B cell (primary cell): ENCODE data around the gene CAMK2D. TPM values are rescaled to one million over a fixed set of nuclear protein-coding genes. Genes with fewer than 3 reads are reported as not detected.

Experiments
- ATAC-seq: fragments of 200-7000 bp; cut with Tn5 transposase; one replicate; pipeline ENCODE4 v1.10.0; 2021; ENCODE audit warnings: low read depth, mild to moderate bottlenecking, moderate number of reproducible peaks, moderate library complexity
- CTCF ChIA-PET: fragments of 350-600 bp; sonication (Branson Sonifier 250); formaldehyde crosslinking; loops from one replicate; lab custom pipeline; 2021; ENCODE audit warnings: antibody characterized with exemption, inconsistent platforms; lab: Charles Lee
- POLR2A ChIA-PET: fragments of 350-600 bp; sonication (Branson Sonifier 250); formaldehyde crosslinking; loops from one replicate; lab custom pipeline; 2021; ENCODE audit warnings: antibody characterized with exemption; lab: Charles Lee
- DNase-seq: peaks from one replicate; pipeline ENCODE4 v3.0.0; 2013
- H2AFZ ChIP-seq: 2 replicates; pipeline ENCODE4 v1.6.1; 2012; ENCODE audit warnings: mild to moderate bottlenecking, low read depth, low read length; ENCODE audit not compliant: insufficient read depth, poor library complexity, severe bottlenecking
- H3K27ac ChIP-seq, 2 donors: 1 replicate in 1 of 2; 2 replicates in 1 of 2; pipeline ENCODE4 v1.5.1; 2012 to 2013; ENCODE audit warnings: low read length in 2 of 2, mild to moderate bottlenecking in 2 of 2, moderate library complexity in 1 of 2
- H3K27me3 ChIP-seq, 4 experiments: fragments of 200-600 bp in 1 of 4; sonication (generic) in 1 of 4; replicated peaks in 1 of 4; 1 replicate in 2 of 4; 2 replicates in 2 of 4; pipeline versions ENCODE4 v1.6.1 to v1.7.0; 2013 to 2016; ENCODE audit warnings: low read length in 3 of 4, mild to moderate bottlenecking in 2 of 4, mixed read lengths in 1 of 4, moderate library complexity in 1 of 4; ENCODE audit not compliant: insufficient read depth in 4 of 4, control insufficient read depth in 3 of 4; ENCODE audit errors: control extremely low read depth in 1 of 4
- H3K36me3 ChIP-seq, 2 experiments: replicated peaks in 1 of 2; 1 replicate in 1 of 2; 2 replicates in 1 of 2; pipeline versions ENCODE4 v1.6.1 to v1.7.1; 2013; ENCODE audit warnings: low read length in 1 of 2; ENCODE audit not compliant: insufficient read depth in 2 of 2, control insufficient read depth in 1 of 2; ENCODE audit errors: control extremely low read depth in 1 of 2, extremely low read depth in 1 of 2
- H3K4me1 ChIP-seq, 2 donors: fragments of 200-600 bp in 1 of 2; sonication (generic) in 1 of 2; 1 replicate in 1 of 2; 2 replicates in 1 of 2; pipeline versions ENCODE4 v1.5.1 to v1.6.1; 2013 to 2017; ENCODE audit warnings: low read length in 2 of 2; ENCODE audit not compliant: control insufficient read depth in 2 of 2, insufficient read depth in 2 of 2
- H3K4me2 ChIP-seq: replicated peaks from 2 replicates; pipeline ENCODE3; 2012; ENCODE audit warnings: mild to moderate bottlenecking, low read depth, low read length; ENCODE audit not compliant: poor library complexity, severe bottlenecking
- H3K4me3 ChIP-seq, 5 experiments: fragments of 200-600 bp in 1 of 5; sonication (generic) in 1 of 5; 1 replicate in 3 of 5; 2 replicates in 2 of 5; pipeline versions ENCODE4 v1.5.1 to v1.7.0; 2011 to 2016; ENCODE audit warnings: low read length in 4 of 5, mild to moderate bottlenecking in 4 of 5, low read depth in 2 of 5, control low read depth in 1 of 5, moderate library complexity in 1 of 5; ENCODE audit not compliant: insufficient read depth in 1 of 5; ENCODE audit errors: control extremely low read depth in 1 of 5, extremely low read depth in 1 of 5
- H3K79me2 ChIP-seq: fragments of 200-600 bp; sonication (generic); one replicate; pipeline ENCODE4 v1.6.0; 2016; ENCODE audit warnings: low read length; ENCODE audit not compliant: control insufficient read depth, insufficient read depth
- H3K9ac ChIP-seq: fragments of 200-600 bp; sonication (generic); 2 replicates; pipeline ENCODE4 v1.6.1; 2017; ENCODE audit warnings: mild to moderate bottlenecking, low read length, moderate library complexity
- H3K9me3 ChIP-seq, 3 donors: one replicate each; pipeline versions ENCODE4 v1.6.1 to v1.7.1; 2013; ENCODE audit warnings: low read length in 2 of 3; ENCODE audit not compliant: control insufficient read depth in 2 of 3, insufficient read depth in 1 of 3; ENCODE audit errors: control extremely low read depth in 1 of 3
- H4K20me1 ChIP-seq: 2 replicates; pipeline ENCODE4 v1.6.0; 2012; ENCODE audit warnings: mild to moderate bottlenecking, low read length; ENCODE audit not compliant: insufficient read depth, control insufficient read depth, poor library complexity, severe bottlenecking
- H3K27ac Mint-ChIP-seq: one replicate; pipeline ENCODE4 v1.8.0; 2021; ENCODE audit warnings: mixed read lengths
- H3K27me3 Mint-ChIP-seq: one replicate; pipeline ENCODE4 v1.8.0; 2021; ENCODE audit warnings: mixed read lengths
- H3K4me1 Mint-ChIP-seq: one replicate; pipeline ENCODE4 v1.8.0; 2021; ENCODE audit warnings: mixed read lengths
- H3K4me3 Mint-ChIP-seq: one replicate; pipeline ENCODE4 v1.8.0; 2021; ENCODE audit warnings: mixed read lengths
- H3K9me3 Mint-ChIP-seq: one replicate; pipeline ENCODE4 v1.8.0; 2022; ENCODE audit warnings: mixed read lengths; ENCODE audit not compliant: insufficient read depth
- EZH2 ChIP-seq: IDR thresholded peaks from 2 replicates; pipeline ENCODE4 v1.6.1; 2012; ENCODE audit warnings: borderline replicate concordance, low read depth, mild to moderate bottlenecking, moderate library complexity, low read length; ENCODE audit not compliant: insufficient read depth, poor library complexity, severe bottlenecking
- WGBS: methylation state at CpG from one replicate; pipeline ENCODE4 v1.1.5; 2013; ENCODE audit warnings: missing lambda C conversion rate; ENCODE audit not compliant: insufficient coverage; 5-methylcytosine and 5-hydroxymethylcytosine counted together
- intact Hi-C: fragments of 100-400 bp; cut with micrococcal nuclease; formaldehyde crosslinking; loops from one replicate; pipeline ENCODE4 v1.10.0; 2022
- polyA plus RNA-seq: library from polyadenylated mRNA; depleted of rRNA; stranded (reverse); fragments of >200 nt; gene quantifications from 2 replicates; pipeline ENCODE4 v1.2.3, GENCODE V29; 2012
- total RNA-seq, 2 donors: library from RNA; stranded (reverse); fragments of 120-200 nt in 1 of 2; gene quantifications; 1 replicate in 1 of 2; 2 replicates in 1 of 2; pipeline versions ENCODE4 v1.2.3 to v1.2.4, GENCODE V29; 2013 to 2022
- TF ChIP-seq, protein P1 (sequence below): fragments of 200-600 bp; IDR thresholded peaks from one replicate; pipeline ENCODE4 v1.8.0; 2022; ENCODE audit warnings: antibody characterized with exemption, mild to moderate bottlenecking

Gene CAMK2D
- total and polyA plus RNA-seq, 2 donors (not counting 1 experiment from before 2014, with no cell fraction given): 26.3 to 57.0 TPM

DNA sequence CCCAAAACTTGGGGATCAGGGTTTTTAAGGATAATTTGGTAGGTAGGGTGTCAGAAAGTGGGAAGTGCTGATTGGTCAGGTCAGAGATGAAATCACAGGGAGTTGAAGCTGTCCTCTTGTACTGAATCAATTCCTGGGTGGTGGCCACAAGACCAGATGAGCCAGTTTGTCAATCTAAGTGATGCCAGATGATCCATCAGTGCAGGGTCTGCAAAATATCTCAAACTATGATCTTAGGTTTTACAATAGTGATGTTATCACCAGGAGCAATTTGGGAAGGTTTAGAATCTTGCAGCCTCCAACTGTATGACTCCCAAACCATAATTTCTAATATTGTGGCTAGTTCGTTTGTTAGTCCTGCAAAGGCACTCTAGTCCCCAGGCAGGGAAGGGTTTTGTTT is 43.3 kb downstream of the CAMK2D start:
- H3K36me3 ChIP-seq: peaks cover 0 to 3% of the 10 kb centered on the region in 2 experiments
- peaks cover 50% of the 10 kb centered on the region for H3K4me1 Mint-ChIP-seq
- no peaks in the 10 kb centered on the region for H3K27me3 ChIP-seq
- TF ChIP-seq EZH2: no peak
- TF ChIP-seq, protein P1, sequence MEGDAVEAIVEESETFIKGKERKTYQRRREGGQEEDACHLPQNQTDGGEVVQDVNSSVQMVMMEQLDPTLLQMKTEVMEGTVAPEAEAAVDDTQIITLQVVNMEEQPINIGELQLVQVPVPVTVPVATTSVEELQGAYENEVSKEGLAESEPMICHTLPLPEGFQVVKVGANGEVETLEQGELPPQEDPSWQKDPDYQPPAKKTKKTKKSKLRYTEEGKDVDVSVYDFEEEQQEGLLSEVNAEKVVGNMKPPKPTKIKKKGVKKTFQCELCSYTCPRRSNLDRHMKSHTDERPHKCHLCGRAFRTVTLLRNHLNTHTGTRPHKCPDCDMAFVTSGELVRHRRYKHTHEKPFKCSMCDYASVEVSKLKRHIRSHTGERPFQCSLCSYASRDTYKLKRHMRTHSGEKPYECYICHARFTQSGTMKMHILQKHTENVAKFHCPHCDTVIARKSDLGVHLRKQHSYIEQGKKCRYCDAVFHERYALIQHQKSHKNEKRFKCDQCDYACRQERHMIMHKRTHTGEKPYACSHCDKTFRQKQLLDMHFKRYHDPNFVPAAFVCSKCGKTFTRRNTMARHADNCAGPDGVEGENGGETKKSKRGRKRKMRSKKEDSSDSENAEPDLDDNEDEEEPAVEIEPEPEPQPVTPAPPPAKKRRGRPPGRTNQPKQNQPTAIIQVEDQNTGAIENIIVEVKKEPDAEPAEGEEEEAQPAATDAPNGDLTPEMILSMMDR: no peak
- H3K4me3 ChIP-seq: no peak overlapping the region
- no peak overlapping the region for H3K4me3 Mint-ChIP-seq
- no peaks in the 10 kb centered on the region for H3K9me3 Mint-ChIP-seq
- no peak overlapping the region for H3K27ac ChIP-seq
- peaks cover 11% of the 10 kb centered on the region for H4K20me1 ChIP-seq
- peak overlapping the region; percentile 65 for H3K27ac Mint-ChIP-seq
- H3K27me3 Mint-ChIP-seq: no peaks in the 10 kb centered on the region
- intact Hi-C loops: loop anchor here (5.0 kb wide), 1 partner anchor 36 kb away; no protein-coding TSS in a partner anchor
- DNase-seq (no peak), ATAC-seq (no peak)
- H3K4me2 ChIP-seq: no peak overlapping the region
- no peaks in the 10 kb centered on the region for H3K9me3 ChIP-seq
- peaks cover 0 to 14% of the 10 kb centered on the region in 2 donors for H3K4me1 ChIP-seq
- POLR2A ChIA-PET: no interaction called here
- CTCF ChIA-PET: interaction anchor here (1.1 kb wide), 1 partner anchor 10 kb away, joined by 3 read pairs; no protein-coding TSS in a partner anchor
- H2AFZ ChIP-seq: no peak overlapping the region
- WGBS: no CpG with 5 or more reads among the region's 1 CpG
- no peak overlapping the region for H3K9ac ChIP-seq
- H3K79me2 ChIP-seq: peaks cover 93% of the 10 kb centered on the region

DNA sequence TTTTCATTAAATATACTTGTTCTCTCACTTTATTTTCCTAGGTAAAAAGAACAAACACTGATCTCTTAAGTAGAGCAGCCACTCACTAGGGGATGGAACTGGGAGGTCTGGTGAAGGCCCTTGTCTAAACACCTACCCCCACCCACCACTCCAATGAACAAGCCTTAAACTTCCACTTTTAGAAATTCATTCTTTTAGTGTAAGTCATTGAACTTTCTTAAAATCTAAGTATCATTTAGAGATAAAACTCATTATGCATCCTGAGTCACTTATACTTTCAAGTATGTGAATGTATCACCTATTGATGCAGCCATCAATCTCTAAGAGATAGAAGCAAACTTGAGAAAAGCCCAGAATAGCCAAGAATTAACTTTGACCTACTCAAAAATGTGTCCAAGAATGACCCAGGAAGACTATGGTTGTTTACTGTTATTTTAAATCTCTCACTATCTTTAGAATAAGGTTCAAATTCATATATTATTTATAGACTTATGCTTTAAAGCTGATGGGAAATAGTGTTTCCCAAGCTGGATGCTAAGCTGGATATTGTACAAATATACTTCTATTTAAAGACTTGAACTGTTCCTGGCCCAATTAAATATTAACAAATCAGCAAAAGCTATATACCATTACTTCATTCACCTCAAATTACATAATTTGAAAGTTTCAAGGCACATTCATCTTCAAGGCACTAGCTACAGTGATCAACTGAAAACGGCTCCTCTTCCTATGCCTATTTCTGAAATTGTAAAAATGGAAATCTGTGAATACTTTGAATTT is 49.5 kb downstream of the CAMK2D start:
- ATAC-seq (no peak), DNase-seq (no peak)
- TF ChIP-seq, protein P1: no peak
- no peak for TF ChIP-seq EZH2
- no peaks in the 10 kb centered on the region for H3K9me3 ChIP-seq
- peaks cover 48% of the 10 kb centered on the region for H3K4me1 Mint-ChIP-seq
- H3K27me3 Mint-ChIP-seq: no peaks in the 10 kb centered on the region
- H3K4me3 Mint-ChIP-seq: no peak overlapping the region
- H3K27ac ChIP-seq: no peak overlapping the region
- WGBS: no CpG with 5 or more reads among the region's 1 CpG
- H2AFZ ChIP-seq: no peak overlapping the region
- peaks cover 79% of the 10 kb centered on the region for H3K79me2 ChIP-seq
- no peaks in the 10 kb centered on the region for H3K9me3 Mint-ChIP-seq
- intact Hi-C loops: loop anchor here (2.0 to 5.0 kb wide), 2 partner anchors 19 to 35 kb away; no protein-coding TSS in a partner anchor
- no peak overlapping the region for H3K27ac Mint-ChIP-seq
- no peak overlapping the region for H3K9ac ChIP-seq
- POLR2A ChIA-PET: no interaction called here
- CTCF ChIA-PET: interaction anchor here (0.8 kb wide), 1 partner anchor 164 kb away, joined by 3 read pairs; no protein-coding TSS in a partner anchor
- H3K4me2 ChIP-seq: no peak overlapping the region
- peaks cover 11% of the 10 kb centered on the region for H4K20me1 ChIP-seq
- H3K36me3 ChIP-seq: peaks cover 3 to 8% of the 10 kb centered on the region in 2 experiments
- no peak overlapping the region for H3K4me3 ChIP-seq
- peaks cover 0 to 13% of the 10 kb centered on the region in 2 donors for H3K4me1 ChIP-seq
- H3K27me3 ChIP-seq: no peaks in the 10 kb centered on the region
